GM18502 (cell line): ENCODE measurements around the gene GLB1L2.
"Not testable (repeated sequence)": the region's sequence is repeated elsewhere in the genome, so short reads cannot be mapped to it uniquely, and the experiment has no call there.

ENCODE experiments used
- ATAC-seq: cut with Tn5 transposase; IDR thresholded peaks from one replicate; pipeline ENCODE4 v1.9.1; 2021; ENCODE audit warnings: mild to moderate bottlenecking; ENCODE audit not compliant: unreplicated experiment, poor library complexity

GLB1L2 gene

DNA sequence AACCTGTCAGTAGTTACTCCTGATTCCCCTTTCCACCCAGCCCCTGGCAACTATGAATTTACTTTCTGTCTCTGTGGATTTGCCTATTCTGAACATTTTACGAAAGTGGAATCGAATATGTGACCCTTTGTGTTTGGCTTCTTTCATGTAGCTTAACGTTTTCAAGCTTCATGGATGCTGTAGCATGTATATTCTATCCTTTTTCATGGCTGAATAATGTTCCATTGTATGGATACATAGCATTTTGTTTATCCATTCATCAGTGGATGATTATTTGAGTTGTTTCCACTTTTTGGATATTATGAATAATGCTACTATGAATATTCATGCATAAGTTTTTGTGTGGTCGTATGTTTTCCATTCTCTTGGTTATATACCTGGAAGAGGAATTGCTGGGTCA, 9.2 kb upstream of the GLB1L2 start:
- no peak for ATAC-seq

DNA sequence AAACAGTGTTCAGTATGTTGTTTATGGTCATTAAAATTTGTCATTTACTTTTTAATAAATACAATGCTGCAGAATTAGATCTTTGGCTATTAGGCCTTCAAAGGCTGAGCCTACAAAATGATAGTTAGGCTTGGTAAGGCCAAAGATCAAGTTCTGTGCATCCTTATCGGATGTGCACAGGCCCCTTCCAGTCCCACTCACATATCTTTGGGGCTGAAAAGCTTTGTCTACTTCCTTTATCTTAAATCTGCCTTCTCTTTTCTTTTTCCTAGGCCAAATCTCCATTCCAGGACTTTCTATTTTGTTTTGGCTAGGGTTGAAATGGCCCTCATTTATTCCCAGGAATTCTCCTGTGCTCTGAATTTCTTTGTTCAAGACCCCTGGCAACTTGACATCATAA, 3.4 kb upstream of the GLB1L2 start:
- ATAC-seq, result no peak

GRCh38 chr11:134330611-134331353, 1.0 kb upstream of the GLB1L2 start:
- no peak for ATAC-seq

GRCh38 chr11:134332189-134332631, 422 bp downstream of the GLB1L2 start:
- peak; percentile 46 for ATAC-seq

- ATAC-seq, result no peak
Observed at GRCh38 chr11:134332782-134333181, 994 bp downstream of the GLB1L2 start.

- no peak for ATAC-seq
Observed at GRCh38 chr11:134333312-134333711, 1.5 kb downstream of the GLB1L2 start.

- no peak for ATAC-seq
Observed at GRCh38 chr11:134333946-134334345, 2.2 kb downstream of the GLB1L2 start.

- ATAC-seq, result no peak
Observed at GRCh38 chr11:134334796-134335571, 3.2 kb downstream of the GLB1L2 start.

DNA sequence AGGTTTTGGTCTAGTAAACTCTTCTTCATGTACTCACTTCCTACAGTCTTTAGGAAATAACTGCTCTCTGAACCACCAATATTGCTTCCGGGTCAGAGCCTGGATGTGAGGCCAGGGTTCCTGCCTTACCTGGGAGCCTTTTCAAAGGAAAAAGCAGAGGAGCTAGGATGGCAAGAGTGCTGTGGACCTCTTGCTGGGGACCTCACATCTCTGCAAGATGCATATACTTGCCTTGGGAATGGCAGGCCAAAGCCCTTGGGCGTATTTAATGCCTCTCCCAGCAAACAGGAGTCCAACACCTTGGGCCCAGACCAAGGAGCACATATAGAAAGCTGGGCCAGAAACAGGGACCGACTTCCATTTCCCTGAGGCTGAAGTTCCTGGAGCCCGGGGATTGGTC, 5.3 kb downstream of the GLB1L2 start:
- ATAC-seq, result no peak

GRCh38 chr11:134338068-134338467, 6.3 kb downstream of the GLB1L2 start:
- ATAC-seq, result no peak

GRCh38 chr11:134338654-134339053, 6.9 kb downstream of the GLB1L2 start:
- ATAC-seq, result no peak

GRCh38 chr11:134339756-134340155, 8.0 kb downstream of the GLB1L2 start:
- ATAC-seq, result no peak

DNA sequence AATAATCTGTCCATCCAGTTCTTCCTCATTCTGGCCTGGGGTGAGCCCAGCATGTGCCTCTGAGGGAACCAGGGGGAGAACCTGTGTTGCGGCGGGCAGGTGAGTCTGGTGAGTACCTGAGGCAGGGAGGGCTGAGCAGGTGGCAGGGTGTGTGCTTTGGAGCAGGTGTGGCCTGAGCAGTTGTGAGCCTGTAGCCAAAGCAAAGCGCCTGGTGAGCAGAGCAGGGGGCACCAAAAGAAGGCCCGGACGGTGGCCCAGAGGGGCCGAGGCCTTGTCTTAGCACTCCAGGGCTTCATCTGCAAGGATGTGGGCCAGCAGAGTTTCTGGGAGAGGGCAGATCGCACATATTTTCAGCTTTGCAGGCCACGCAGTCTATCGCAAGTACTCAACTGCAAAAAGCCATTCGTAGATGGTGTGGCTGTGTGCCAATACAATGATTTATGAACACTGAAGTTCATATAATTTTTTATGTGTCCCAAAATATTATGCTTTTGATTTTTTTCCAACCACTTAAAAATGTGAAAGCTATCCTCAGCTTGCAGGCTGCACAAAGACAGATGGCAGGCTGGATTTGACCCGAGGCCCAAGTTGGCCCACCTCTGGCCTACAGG, 8.7 kb downstream of the GLB1L2 start:
- no peak for ATAC-seq

DNA sequence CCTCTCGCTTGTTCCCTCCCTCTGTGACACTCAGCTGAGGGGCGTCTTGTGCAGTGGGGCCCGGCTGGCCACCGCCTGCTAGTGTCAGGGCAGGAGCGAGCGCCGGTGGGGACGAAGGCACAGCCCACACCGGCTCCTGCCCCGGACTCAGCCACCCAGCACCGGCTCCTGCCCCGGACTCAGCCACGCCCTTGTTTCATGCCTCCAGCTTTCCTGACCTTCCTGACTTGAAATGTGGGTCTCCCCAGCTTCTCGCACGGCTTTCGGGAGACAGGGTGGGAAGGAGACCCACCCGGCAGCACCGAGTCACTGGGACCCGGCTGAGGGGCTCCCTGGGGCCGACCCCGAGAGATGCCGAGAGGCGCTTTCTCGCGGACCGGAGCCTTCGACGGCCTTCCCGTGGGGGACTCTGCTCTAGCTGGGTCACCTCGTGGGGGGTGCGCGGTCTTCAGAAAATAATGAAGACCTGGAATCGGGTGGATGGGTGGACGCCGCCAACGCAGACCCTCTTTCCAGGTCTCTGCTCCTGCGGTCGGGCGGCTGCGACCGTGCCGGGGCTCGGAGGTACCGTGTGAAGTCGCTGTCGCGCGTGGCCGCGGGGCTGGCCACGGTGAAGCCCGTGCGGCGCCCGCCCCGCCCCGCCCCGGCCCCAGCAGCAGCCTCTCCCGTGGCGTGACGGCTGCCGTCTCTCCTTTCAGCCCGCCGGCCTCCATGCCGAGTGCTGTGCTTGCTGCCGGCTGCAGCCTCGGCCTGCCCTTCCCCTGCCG, 10.2 kb downstream of the GLB1L2 start:
- ATAC-seq, result no peak

DNA sequence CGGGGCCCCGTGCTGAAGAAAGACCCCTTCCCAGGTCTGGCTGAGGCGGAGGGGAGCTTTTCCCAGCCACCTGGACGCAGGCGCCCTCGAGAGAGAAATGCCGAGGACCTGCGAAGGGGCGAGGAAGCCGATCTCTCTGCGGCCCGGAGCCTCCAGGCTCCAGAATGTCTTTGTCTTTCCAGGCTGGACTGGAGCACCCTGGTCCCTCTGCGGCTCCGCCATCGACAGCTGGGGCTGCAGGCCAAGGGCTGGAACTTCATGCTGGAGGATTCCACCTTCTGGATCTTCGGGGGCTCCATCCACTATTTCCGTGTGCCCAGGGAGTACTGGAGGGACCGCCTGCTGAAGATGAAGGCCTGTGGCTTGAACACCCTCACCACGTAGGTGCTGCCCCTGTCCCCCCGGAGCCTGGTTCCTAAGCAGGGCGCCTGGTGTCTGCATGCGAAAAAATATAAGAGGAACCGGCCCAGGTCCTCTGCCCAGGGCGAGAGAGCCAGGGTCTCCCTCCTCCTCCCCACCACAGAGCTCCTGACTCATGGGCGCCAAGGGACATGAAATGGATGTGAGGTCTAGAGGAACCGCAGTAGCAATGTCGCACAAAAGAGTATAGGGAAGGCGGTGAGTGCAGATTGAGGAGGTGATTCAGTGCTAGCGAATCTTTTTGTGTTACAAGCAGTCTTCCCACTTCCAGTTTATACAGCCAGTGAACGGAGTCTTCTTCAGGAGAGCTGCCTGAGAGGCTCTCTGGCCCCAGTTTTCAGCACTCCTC, 11.0 kb downstream of the GLB1L2 start:
- ATAC-seq, result no peak

- no peak for ATAC-seq
Observed at GRCh38 chr11:134343646-134344045, 11.9 kb downstream of the GLB1L2 start.

DNA sequence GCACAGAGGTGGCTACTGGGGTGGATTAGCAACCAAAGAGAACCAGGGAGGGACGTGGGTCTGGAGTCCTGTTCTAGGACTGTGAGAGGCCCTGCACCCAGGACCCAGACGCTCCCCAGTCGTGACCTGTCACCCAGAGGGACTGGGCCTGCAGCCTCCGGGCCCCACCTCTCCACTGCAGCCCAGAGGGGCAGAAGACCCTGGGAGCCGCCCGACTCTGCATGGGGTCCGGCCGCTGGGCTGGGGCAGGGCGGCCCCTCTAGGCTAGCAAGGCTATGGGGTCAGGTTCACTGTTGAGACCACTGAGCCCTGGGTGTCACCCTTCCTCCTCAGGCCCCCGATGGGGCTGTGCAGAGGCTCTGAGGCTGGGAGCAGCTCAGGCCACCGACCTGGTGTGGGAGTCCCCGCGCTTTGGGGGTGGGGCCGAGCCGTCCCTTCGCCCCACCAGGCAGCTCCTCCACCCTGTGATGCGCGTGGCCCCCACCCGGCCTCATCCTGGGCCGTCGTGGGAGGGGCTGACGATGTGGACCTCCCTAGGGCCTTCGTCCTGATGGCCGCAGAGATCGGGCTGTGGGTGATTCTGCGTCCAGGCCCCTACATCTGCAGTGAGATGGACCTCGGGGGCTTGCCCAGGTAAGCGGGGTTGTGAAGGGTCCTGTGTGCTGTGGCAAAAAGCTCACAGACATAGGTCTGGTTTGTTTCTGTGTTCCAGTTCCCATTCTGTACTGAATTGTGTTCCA, 12.9 kb downstream of the GLB1L2 start:
- not testable (repeated sequence) for ATAC-seq

DNA sequence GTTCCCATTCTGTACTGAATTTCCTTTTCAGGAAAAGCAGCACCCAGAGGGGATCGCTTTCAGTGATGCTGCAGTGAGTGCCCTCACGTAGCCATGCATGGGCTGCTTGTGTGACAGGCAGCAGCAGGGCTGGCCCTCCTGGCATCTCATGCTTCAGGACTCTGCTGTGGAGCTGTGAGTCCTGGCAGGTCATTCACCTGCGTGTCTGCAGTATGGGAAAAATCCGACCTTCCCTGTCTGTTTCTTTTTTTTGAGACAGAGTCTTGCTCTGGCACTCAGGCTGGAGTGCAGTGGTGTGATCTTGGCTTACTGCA, 13.4 kb downstream of the GLB1L2 start:
- ATAC-seq, result no peak
